C4-2B (cell line): ENCODE measurements around the gene MAN2B2.

Experiments used
- CTCF ChIP-seq: fragments of 450-650 bp; conservative IDR thresholded peaks from 2 replicates; pipeline ENCODE4 v1.5.1; 2017; ENCODE audit warnings: mild to moderate bottlenecking
- ZFX ChIP-seq: fragments of 450-650 bp; IDR thresholded peaks from 2 replicates; pipeline ENCODE4 v1.6.1; 2017

GRCh38 chr4:6532658-6533057 is 42.3 kb upstream of the MAN2B2 start:
- TF ChIP-seq CTCF, result no peak
- no peak for TF ChIP-seq ZFX
